Esophagus muscularis mucosa (tissue), 4 donors: Measurements from ENCODE around the gene NT5M.

Experiments used
- CTCF ChIP-seq, 3 experiments: fragments of 200-600 bp in 2 of 3; fragments of 450-650 bp in 1 of 3; sonication (generic) in 2 of 3; IDR thresholded peaks; one replicate each; pipeline ENCODE4 v1.5.1; 2017 to 2019; ENCODE audit warnings: antibody characterized with exemption in 3 of 3, mild to moderate bottlenecking in 2 of 3, moderate library complexity in 1 of 3
- EP300 ChIP-seq: sonication (generic); formaldehyde crosslinking; IDR thresholded peaks from one replicate; pipeline ENCODE4 v1.6.1; 2017; ENCODE audit warnings: antibody characterized with exemption
- POLR2A ChIP-seq: fragments of 450-650 bp; IDR thresholded peaks from one replicate; pipeline ENCODE4 v1.6.1; 2017; ENCODE audit warnings: antibody characterized with exemption, moderate library complexity, mild to moderate bottlenecking, low read depth
- POLR2AphosphoS5 ChIP-seq, 2 donors: sonication (generic); formaldehyde crosslinking; IDR thresholded peaks; one replicate each; pipeline ENCODE4 v1.6.1; 2017; ENCODE audit warnings: antibody characterized with exemption in 2 of 2

GRCh38 chr17:17358866-17359265, 55.7 kb downstream of the NT5M start:
- TF ChIP-seq POLR2A (no peak), CTCF (IDR thresholded peaks at IDR 0.05) (no peak), EP300 (no peak), POLR2AphosphoS5 (IDR thresholded peaks at IDR 0.05) (no peak)
